HG02798 (cell line): ENCODE data around the gene FBXO15.

Experiments used
- ATAC-seq: cut with Tn5 transposase; IDR thresholded peaks from one replicate; pipeline ENCODE4 v1.9.1; 2021; ENCODE audit warnings: mild to moderate bottlenecking; ENCODE audit not compliant: unreplicated experiment, poor library complexity

Gene FBXO15

DNA sequence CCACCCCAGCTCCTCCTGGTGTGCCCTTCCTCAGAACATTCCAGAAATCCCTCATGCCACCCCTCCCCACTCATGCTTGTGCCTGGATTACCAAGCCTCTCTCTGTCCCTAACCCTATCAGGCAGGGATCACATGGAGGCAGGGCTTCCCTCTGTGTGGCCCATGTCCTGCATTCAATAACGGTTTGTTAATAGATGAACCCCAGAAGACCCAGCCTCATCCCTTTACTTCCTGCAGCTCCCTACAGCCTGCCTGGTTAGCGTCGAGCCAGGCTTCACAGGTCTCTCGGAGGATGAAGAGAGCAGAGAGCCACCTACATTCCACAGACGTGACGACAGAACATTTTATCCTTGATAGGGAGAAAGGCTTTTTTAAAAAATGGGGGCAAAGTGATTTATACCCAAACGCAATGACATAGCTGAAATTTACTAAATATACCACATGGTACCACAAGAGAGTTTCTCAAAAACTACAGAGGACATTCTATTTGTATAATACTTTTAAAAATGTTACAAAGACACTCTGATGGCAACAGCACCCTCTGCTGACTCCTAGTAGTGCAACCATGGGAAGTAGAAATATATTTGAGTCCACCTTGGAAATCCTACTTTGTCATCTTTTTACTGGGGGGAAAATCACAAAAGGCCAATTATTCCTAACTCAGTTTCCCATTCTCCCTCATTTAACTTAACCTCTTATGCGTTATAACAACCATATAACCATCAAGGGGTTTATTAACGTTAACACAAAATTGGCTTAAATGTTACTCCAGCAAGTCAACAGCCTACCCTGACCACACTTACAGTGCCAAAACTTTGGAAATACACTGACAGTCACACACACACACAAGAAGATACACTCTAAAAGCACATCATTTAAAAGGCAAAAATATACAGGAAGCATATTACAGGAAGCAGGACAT, 30.7 kb downstream of the FBXO15 start:
- ATAC-seq = peak; percentile 41

DNA sequence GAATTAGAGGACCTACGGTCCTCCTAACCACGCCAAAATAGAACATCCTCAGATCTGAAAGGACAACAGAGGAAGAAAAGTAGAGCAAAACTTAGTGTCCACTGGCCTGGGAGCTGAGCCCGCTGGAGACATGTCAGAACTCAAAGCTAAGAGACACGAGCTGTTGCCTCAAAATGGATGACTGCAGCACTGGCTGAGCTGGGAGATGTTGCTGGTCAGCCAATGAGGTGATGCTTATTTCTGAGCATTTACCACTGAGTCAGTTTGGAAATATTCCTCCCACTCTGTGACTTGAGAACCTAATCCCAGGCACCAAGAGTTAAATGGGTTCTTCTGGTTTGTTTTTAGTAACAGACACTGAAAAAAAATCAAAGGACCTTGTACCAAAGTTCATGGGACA, 32.6 kb downstream of the FBXO15 start:
- ATAC-seq = no peak

GRCh38 chr18:74114116-74114515, 33.5 kb downstream of the FBXO15 start:
- ATAC-seq = no peak

DNA sequence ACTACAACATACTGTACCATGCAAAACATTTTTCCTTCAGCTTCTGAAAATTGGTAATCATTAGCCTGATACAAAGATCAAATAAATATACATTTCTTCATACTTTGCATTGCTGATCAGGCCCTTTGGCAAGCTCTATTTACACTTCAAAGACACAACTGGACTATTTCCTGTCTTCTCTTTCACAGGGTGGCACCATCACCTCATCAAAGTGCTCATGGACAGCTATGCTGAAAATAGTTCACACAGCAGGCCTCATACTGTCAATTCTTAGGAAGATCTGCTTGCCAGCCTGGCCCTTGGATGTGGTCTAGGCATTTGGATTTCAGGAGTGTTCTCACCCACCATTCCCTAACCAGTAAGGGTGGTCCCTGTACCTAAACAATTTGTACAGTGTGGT, 33.9 kb downstream of the FBXO15 start:
- no peak for ATAC-seq

DNA sequence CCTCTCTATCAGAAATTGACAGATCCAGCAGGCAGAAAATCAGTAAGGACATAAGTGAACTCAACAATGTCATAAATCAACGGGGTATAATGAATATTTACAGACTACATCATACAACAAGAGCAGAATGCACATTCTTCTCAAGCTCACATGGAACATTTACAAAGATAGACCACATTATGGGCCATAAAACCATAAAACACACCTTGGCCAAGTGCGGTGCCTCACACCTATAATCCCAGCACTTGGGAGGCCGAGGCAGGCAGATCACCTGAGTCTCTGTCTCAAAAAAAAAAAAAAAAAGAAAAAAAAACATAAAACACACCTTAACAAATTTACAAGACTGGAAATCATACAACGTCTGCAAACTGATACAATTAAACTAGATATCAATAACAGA, 36.7 kb downstream of the FBXO15 start:
- ATAC-seq = no peak

DNA sequence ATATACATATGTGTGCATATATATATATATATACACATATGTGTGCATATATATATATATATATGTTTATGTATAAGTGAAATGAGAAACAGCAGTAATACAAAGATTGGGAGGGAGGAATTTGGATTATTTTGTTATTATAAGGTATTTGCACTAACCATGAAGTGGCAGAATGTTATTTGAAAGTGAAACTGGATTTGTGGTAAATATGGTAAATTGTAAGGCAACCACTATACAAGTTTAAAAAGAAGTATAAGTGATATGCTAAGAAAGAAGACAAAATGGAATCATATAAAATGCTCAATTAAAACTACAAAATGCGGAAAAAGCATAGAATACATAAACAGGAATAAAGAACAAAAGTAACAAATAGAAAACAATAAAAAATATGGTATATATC, 37.5 kb downstream of the FBXO15 start:
- no peak for ATAC-seq

- ATAC-seq = no peak
Observed at GRCh38 chr18:74108460-74108859, 39.2 kb downstream of the FBXO15 start.

DNA sequence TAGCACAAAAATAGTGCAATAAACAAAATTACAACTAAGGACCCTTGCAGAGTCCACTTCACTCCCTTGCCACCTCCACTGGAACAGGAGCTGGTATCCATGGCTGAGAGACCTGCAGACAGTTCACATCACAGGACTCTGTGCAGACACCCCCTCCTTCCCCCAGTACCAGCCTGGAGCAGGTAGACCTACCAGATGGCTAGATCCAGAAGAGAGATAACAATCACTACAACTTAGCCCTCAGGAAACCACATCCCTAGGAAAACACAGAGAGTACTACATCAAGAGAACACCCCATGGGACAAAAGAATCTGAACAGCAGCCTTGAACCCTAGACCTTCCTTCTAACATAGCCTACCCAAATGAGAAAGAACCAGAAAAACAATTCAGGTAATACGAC, 49.8 kb downstream of the FBXO15 start:
- no peak for ATAC-seq

GRCh38 chr18:74092922-74093321, 54.7 kb downstream of the FBXO15 start:
- ATAC-seq = no peak

DNA sequence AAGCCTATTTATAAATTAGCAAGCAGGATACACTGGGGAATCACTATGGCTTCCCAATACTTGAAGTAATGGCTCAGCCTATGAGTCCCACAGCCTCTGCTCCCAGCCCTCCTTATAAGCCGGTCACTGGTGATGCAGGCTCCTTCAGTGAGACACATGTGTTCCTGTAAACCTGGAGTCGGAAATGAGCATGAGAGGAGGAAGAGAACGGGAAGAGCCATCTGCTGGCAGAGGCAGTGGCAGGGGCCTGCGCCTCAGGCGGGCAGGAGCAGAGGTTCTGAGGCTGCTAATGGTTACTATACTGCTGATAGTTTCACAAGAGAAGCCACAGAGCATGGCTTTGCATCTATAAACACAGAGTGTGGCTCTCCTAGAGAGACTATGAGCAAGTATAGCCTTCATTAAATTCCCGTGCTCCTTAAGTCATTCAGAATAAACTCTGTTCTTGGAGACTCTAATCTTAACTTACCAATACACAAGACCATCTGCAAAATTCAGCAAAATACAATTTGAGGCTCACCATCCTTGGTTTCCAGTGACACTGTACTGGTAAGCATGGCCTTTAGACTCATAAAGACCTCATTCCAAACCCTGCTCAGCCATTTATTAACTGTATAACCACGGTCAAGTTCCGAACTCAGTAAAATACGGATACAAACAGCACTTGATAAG, 63.3 kb downstream of the FBXO15 start:
- no peak for ATAC-seq

DNA sequence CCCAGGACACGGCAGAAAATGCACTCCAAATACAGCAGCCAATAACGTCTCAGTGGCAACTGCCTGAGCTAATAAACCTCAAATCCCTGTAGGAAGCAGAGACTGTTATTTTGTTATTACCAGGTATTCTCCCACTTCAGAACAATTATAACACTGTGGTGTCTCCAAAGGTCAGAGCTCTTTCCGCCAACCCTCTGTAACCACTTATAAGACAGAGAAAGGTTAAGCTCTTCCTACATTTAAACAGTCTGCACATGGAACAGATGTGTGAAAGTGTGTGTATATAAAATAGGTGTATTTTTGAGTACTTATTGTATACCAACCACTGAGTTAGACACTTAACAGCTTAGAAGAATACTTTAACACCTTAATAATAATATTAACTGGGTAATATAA, 64.1 kb downstream of the FBXO15 start:
- no peak for ATAC-seq

DNA sequence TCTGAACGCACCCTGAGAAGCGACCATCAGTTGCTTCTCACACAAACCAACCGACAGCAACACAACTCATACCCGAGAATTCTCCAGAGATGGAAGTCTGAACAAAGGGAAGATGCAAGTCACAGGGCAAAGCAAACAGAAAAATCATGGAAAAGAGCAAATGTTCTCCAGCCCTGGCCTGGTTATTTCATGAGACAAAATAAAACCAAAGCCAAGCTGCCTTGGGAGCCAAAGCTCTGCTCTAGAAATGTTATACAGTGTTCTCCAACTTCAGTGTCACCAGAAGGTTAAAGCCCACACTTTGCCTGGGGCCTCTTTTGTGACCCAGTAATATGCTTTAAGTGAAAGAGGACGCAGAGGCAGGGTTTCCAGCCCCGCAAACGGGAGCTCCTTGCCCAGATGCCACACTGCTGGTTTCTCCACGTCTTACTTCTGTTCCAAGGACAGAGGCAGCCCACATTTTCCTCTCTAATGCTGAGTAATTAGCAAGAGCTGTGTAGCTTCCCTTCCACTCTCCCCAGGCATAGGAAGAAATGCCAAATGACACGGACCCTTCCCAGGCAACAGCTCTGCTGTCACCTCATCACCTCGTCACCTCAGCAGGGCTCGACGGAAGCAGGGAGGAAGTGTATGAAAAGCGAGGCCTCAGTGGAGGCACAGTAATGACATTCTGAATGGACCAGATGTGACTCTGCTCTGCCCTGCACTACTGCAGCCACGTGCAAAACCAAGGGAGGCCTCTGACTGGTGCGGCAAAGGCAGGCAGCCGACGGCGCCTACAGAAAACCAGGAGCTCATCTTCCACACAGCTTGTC, 64.7 kb downstream of the FBXO15 start:
- ATAC-seq = no peak

GRCh38 chr18:74081966-74082741, 65.5 kb downstream of the FBXO15 start:
- peak; percentile 89 for ATAC-seq

DNA sequence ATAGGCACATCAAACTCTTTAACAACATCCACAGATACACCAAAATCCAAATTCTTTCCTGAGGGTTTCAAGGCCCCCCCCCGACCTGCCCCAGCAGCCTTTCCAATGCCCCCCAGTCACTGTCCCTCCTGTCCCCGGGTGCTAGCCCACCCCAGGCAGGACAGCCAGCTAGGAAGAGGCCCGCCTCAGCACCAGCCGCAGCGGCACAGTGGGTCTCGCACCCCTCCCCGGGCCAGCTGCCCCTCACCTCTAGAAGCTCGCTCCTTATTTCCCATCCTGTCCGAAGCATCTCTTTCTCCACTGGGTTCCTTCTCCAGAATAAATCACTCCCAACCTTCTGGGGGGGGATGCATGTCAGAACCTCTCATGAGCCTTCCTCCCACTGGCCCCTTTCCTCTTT, 69.4 kb downstream of the FBXO15 start:
- no peak for ATAC-seq

- no peak for ATAC-seq
Observed at GRCh38 chr18:74074668-74075564, 72.7 kb downstream of the FBXO15 start.

GRCh38 chr18:74073957-74074667, 73.5 kb downstream of the FBXO15 start:
- ATAC-seq = no peak

GRCh38 chr18:74069178-74070050, 78.2 kb downstream of the FBXO15 start:
- ATAC-seq = no peak

- no peak for ATAC-seq
Observed at GRCh38 chr18:74068296-74068695, 79.3 kb downstream of the FBXO15 start.
